Measurements from ENCODE around the gene MALRD1.

GRCh38 chr10:19704544-19704943 is 655.9 kb downstream of the MALRD1 start:
- no peak for TF ChIP-seq CTCF (IDR thresholded peaks at IDR 0.05)
- TF ChIP-seq POLR2A (IDR thresholded peaks at IDR 0.05): no peak

Measured in right lobe of liver (tissue), 4 donors.